ENCODE measurements around the gene NFIB. TPM values are rescaled to one million over a fixed set of nuclear protein-coding genes. Genes with fewer than 3 reads are reported as not detected.
A peak's percentile ranks its signal among the peaks of the same experiment; 100 is the strongest.

NFIB gene
- total RNA-seq, 4 donors from 2014 or later: 40.2 to 150 (median 83.7) TPM

GRCh38 chr9:14222149-14222835 lies 91.6 kb downstream of the NFIB start:
- H3K36me3 ChIP-seq: no peaks in the 10 kb centered on the region
- intact Hi-C loops (cut with DNase I; ENCODE audit: low total_unique reads) (no loop called here), in situ Hi-C loops (cut with MboI; ENCODE audit: low pct_ligation_motif_present in 1 of 4, low pct_unique_long_range_greater_than_20kb in 1 of 4, low sequenced_read_pairs in 3 of 4) (no loop called here)
- TF ChIP-seq, protein P1, sequence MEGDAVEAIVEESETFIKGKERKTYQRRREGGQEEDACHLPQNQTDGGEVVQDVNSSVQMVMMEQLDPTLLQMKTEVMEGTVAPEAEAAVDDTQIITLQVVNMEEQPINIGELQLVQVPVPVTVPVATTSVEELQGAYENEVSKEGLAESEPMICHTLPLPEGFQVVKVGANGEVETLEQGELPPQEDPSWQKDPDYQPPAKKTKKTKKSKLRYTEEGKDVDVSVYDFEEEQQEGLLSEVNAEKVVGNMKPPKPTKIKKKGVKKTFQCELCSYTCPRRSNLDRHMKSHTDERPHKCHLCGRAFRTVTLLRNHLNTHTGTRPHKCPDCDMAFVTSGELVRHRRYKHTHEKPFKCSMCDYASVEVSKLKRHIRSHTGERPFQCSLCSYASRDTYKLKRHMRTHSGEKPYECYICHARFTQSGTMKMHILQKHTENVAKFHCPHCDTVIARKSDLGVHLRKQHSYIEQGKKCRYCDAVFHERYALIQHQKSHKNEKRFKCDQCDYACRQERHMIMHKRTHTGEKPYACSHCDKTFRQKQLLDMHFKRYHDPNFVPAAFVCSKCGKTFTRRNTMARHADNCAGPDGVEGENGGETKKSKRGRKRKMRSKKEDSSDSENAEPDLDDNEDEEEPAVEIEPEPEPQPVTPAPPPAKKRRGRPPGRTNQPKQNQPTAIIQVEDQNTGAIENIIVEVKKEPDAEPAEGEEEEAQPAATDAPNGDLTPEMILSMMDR (IDR thresholded peaks at IDR 0.05): no peak
- TF ChIP-seq EP300 (IDR thresholded peaks at IDR 0.05; ENCODE audit: low read depth): no peak
- WGBS, 2 donors (ENCODE audit: low coverage in 1 of 2): 88 to 100% methylated on average over 1 of the region's 1 CpG
- DNase-seq: no peak
- no peak overlapping the region for H3K4me3 ChIP-seq
- peak overlapping the region in 2 of 4 donors; percentile 16 to 38 for H3K27ac ChIP-seq
- no peaks in the 10 kb centered on the region for H3K9me3 ChIP-seq
- peaks cover 4 to 28% (median 12%) of the 10 kb centered on the region in 4 donors for H3K4me1 ChIP-seq
- H3K27me3 ChIP-seq: no peaks in the 10 kb centered on the region

DNA sequence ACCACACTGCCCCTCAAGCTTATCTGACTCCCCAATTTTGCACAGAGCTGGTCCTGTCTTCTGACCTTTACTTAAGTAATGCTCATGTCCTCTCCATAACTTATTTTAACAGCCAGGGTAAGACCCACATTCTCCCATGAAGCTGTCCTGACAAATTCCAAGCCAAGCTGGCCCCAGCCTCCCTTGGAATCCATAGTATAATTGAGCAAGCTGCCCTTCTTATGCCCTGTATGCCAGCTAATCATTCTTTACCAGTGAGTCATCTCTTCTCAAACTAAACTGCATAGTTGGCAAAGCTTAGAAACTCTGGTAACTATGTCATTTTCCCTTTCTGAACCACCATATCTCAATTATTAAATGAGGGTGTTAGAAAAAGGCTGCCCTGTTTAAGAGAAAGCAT lies 92.4 kb downstream of the NFIB start:
- no peak for DNase-seq
- intact Hi-C loops (cut with DNase I; ENCODE audit: low total_unique reads): no loop called here
- Histone ChIP-seq H3K9me3 (no peaks in the 10 kb centered on the region), H3K4me1 (peaks cover 4 to 28% (median 12%) of the 10 kb centered on the region in 4 donors), H3K36me3 (no peaks in the 10 kb centered on the region), H3K27me3 (no peaks in the 10 kb centered on the region), H3K27ac (peak overlapping the region in 3 of 4 donors; percentile 16 to 38 (median 18)), H3K4me3 (no peak overlapping the region)
- TF ChIP-seq POLR2AphosphoS5 (IDR thresholded peaks at IDR 0.05) (no peak), POLR2A (IDR thresholded peaks at IDR 0.05) (no peak), EP300 (IDR thresholded peaks at IDR 0.05; ENCODE audit: low read depth) (no peak)
- in situ Hi-C loops (cut with MboI; ENCODE audit: low pct_ligation_motif_present in 1 of 4, low pct_unique_long_range_greater_than_20kb in 1 of 4, low sequenced_read_pairs in 3 of 4): no loop called here

- Histone ChIP-seq H3K36me3 (no peaks in the 10 kb centered on the region), H3K27me3 (no peaks in the 10 kb centered on the region), H3K9me3 (no peaks in the 10 kb centered on the region), H3K4me3 (no peak overlapping the region), H3K27ac (peak overlapping the region in 2 of 4 donors; percentile 16 to 18), H3K4me1 (peaks cover 4 to 28% (median 12%) of the 10 kb centered on the region in 4 donors)
- in situ Hi-C loops (cut with MboI; ENCODE audit: low pct_ligation_motif_present in 1 of 4, low pct_unique_long_range_greater_than_20kb in 1 of 4, low sequenced_read_pairs in 3 of 4) (no loop called here), intact Hi-C loops (cut with DNase I; ENCODE audit: low total_unique reads) (no loop called here)
- no peak for TF ChIP-seq POLR2A (IDR thresholded peaks at IDR 0.05)
- no peak for TF ChIP-seq POLR2AphosphoS5 (IDR thresholded peaks at IDR 0.05)
- no peak for TF ChIP-seq EP300 (IDR thresholded peaks at IDR 0.05; ENCODE audit: low read depth)
- TF ChIP-seq, protein P1 (IDR thresholded peaks at IDR 0.05): no peak
- no peak for DNase-seq
- 92 to 93% methylated on average over 3 to 4 of the region's 4 CpGs for WGBS, 2 donors (ENCODE audit: low coverage in 1 of 2)
These were observed 92.8 kb downstream of the NFIB start for GRCh38 chr9:14221119-14221518.

GRCh38 chr9:14220256-14220655 lies 93.7 kb downstream of the NFIB start:
- TF ChIP-seq, protein P1 (IDR thresholded peaks at IDR 0.05): no peak
- no peak for TF ChIP-seq POLR2A (IDR thresholded peaks at IDR 0.05)
- no peak for TF ChIP-seq POLR2AphosphoS5 (IDR thresholded peaks at IDR 0.05)
- TF ChIP-seq EP300 (IDR thresholded peaks at IDR 0.05; ENCODE audit: low read depth): no peak
- intact Hi-C loops (cut with DNase I; ENCODE audit: low total_unique reads): no loop called here
- no peak overlapping the region for H3K4me3 ChIP-seq

More at GRCh38 chr9:14220256-14220655, 93.7 kb downstream of the NFIB start:
- in situ Hi-C loops (cut with MboI; ENCODE audit: low pct_ligation_motif_present in 1 of 4, low pct_unique_long_range_greater_than_20kb in 1 of 4, low sequenced_read_pairs in 3 of 4): no loop called here
- Histone ChIP-seq H3K4me1 (peaks cover 4 to 28% (median 14%) of the 10 kb centered on the region in 4 donors), H3K36me3 (no peaks in the 10 kb centered on the region), H3K9me3 (no peaks in the 10 kb centered on the region), H3K27me3 (no peaks in the 10 kb centered on the region), H3K27ac (peak overlapping the region in 3 of 4 donors; percentile 23 to 36 (median 25))
- 75 to 82% methylated on average over 1 to 3 of the region's 3 CpGs for WGBS, 2 donors (ENCODE audit: low coverage in 1 of 2)
- DNase-seq: no peak
